ENCODE results near the gene FAF1.

GRCh38 chr1:50425376-50426107 lies 534.5 kb downstream of the FAF1 start:
- TF ChIP-seq, protein P1, sequence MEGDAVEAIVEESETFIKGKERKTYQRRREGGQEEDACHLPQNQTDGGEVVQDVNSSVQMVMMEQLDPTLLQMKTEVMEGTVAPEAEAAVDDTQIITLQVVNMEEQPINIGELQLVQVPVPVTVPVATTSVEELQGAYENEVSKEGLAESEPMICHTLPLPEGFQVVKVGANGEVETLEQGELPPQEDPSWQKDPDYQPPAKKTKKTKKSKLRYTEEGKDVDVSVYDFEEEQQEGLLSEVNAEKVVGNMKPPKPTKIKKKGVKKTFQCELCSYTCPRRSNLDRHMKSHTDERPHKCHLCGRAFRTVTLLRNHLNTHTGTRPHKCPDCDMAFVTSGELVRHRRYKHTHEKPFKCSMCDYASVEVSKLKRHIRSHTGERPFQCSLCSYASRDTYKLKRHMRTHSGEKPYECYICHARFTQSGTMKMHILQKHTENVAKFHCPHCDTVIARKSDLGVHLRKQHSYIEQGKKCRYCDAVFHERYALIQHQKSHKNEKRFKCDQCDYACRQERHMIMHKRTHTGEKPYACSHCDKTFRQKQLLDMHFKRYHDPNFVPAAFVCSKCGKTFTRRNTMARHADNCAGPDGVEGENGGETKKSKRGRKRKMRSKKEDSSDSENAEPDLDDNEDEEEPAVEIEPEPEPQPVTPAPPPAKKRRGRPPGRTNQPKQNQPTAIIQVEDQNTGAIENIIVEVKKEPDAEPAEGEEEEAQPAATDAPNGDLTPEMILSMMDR (conservative IDR thresholded peaks at IDR 0.05; ENCODE audit: low read depth, low read length) = no peak
- TF ChIP-seq EZH2phosphoT487 (IDR thresholded peaks at IDR 0.05; ENCODE audit: borderline replicate concordance, low read length) (no peak), EZH2 (IDR thresholded peaks at IDR 0.05; ENCODE audit: low read length, unreplicated experiment) (no peak)

Measured in PC-3 (cell line).